NCI-H69 (cell line): ENCODE data around the gene OR12D2.
"Not testable (repeated sequence)": the region's sequence is repeated elsewhere in the genome, so short reads cannot be mapped to it uniquely, and the experiment has no call there.

ENCODE experiments used
- DNase-seq: peaks from one replicate; lab custom pipeline; 2025; lab: John Stamatoyannopoulos, UW

Gene OR12D2, protein sequence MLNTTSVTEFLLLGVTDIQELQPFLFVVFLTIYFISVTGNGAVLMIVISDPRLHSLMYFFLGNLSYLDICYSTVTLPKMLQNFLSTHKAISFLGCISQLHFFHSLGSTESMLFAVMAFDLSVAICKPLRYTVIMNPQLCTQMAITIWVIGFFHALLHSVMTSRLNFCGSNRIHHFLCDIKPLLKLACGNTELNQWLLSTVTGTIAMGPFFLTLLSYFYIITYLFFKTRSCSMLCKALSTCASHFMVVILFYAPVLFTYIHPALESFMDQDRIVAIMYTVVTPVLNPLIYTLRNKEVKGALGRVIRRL

DNA sequence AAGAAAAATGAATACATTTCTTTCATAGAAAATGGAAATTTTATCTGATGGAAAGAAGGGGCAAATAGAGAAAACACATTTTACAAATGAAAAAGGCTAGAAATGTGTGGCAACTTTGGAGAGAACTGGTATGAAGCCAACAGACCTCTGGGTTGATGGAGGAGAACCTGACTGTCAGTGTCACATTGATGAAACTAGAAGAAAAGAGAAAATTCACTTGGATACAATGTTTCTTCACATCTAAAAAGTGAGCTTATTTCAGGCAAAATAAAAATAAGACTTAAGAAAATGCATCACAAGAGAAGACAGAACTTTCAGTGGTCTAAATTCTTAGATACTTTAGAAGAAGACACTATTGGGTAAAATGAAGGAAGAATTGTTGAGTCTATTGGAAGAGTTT lies at the start of gene OR12D2:
TSS of gene OR12D2 (plus strand) at position 301 of the 400 bp plus-strand sequence. CDS start 1,069 bp downstream, outside the sequence.
- no peak for DNase-seq

DNA sequence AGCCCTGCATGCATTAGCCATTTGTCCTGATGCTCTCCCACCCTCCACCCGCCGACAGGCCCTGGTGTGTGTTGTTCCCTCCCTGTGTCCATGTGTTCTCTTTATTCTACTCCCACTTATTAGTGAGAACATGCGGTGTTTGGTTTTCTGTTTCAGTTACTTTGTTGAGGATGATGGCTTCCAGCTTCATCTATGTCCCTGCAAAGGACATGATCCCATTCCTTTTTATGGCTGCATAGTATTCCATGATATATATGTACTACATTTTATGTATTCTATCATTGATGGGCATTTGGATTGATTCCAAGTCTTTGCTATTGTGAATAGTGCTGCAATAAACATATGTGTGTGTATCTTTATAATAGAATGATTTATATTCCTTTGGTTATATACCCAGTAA lies 46.1 kb upstream of the OR12D2 start:
- not testable (repeated sequence) for DNase-seq

DNA sequence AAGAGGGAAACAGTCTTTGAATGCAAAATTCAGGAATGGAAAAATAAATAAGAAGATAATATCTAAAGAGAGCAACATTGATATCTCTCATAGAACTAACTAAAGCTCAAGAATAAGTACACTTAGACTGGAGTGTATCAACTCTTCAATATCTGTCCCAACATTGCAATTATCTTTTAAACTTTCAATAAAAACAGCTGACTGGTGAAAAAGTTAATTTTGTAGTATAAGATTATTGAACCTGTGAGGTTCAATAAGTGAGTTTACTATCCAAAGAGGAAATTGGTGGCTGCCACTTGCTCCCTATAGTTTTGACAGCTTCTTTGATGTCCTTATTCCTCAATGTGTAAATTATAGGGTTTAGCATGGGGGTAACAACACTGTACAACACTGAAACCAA lies 40.5 kb upstream of the OR12D2 start:
- DNase-seq, result no peak

DNA sequence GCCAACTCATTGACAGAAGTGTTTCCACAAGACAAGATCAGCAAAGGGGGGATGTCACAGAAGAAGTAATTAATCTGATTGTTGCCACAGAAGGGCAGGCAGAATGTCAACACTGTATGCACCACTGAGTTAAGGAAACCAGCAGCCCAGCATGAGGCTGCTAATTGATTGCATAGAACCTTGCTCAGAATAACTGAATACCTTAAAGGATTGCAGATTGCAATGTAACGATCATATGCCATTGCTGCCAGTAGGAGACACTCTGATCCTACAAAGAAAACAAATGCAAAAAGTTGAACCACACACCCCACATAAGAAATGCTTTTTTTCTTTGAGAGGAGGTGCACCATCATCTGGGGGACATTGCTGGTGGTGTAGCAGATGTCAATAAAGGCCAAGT lies 39.8 kb upstream of the OR12D2 start:
- no peak for DNase-seq

DNA sequence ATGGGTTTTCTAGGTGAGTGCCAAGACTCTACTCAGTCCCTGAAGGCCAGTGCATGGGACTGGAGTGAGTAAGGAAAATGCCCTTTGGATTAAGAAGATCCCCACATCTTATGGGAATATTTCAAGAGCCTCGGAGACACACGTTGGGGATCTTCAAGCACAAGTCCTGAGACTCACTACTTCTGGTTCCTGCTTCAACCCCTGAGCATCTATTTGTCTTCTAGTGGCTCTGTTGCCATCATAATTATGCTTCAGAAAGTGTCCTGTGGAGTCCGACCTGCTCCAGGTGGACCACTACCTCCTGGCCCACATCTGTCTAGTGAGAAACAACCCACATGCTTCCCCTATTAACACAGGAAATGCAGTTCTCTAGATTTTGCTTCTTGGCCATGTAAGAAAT lies 26.7 kb upstream of the OR12D2 start, which contains the start of gene OR5V1:
TSS of gene OR5V1 (minus strand) at position 101 of the 400 bp plus-strand sequence. CDS start 12,670 bp downstream, outside the sequence.
- DNase-seq, result no peak

DNA sequence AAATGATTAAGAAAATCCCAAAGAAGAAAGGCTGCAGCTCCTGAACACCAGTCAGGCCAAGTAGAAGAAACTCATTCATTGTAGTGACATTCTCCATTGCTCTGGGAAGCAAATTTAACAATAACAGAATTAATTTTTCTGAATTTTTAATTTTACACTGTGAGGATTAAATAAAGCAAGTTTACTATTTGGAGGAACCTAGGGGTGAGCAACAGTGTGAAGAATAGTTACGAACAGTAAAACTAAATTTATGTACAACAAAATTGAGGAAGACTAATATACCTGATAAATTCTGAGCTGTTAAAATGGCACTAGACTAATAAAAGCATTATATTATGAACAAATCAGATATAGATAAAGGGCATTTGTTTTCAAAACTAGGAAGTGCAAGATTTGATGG lies 20.2 kb upstream of the OR12D2 start, which contains the start of gene OR12D3:
TSS of gene OR12D3 (minus strand) at position 101 of the 400 bp plus-strand sequence. CDS start at position 97, 4 bp downstream.
- no peak for DNase-seq

DNA sequence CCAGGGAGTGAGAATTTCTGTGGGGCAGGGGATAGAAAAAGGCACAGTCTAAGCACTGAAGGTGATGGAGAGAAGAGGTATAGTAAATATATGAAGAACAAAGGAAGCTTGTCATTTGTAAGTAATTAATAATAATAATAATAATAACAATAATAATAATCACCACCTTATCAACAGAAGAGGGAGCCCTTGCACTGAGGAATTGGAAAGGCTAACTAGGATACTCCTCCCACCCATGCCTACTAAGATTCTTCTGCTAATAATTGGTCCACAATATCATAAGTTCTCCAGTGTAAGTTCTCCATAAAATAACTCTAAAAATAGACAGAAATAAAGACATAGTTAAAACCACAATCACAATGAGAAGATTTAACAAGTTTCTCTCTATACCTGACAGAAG lies 19.4 kb upstream of the OR12D2 start:
- DNase-seq, result no peak

DNA sequence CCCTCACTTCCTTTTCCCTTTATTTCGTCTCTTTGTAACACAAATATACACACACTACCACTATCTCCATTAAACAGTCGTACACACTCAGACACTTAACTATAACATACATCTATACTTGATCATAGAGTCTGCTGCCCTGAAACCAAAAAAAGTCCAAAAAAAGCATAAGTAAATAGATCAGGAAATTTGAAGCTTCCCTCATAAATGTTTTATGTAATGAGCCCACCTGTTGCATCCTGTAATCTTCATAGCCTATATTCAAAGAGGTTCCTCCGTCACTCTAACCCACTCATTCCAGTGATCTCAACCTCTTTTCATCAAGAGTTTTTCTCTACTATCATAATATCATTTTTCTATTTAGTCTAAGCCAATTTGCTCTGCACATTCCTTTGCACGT lies 6.9 kb upstream of the OR12D2 start:
- DNase-seq, result no peak

DNA sequence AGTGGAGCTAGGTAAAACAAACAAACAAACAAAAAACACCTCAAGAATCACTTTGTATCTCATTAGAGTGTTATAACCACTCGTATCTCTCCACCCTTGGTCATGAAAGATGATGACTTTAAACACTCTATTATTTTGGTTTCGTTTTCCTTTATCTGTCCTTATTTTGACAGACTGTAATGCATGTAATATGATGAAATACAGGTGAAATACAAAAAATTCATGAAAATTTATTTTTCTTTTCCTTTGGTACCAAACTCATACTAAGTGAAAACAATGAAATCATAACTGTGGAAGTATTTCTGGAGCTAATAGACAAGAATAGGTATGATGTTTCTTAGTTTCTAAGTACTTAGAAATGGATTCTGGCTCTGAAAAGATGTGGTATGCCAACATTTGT lies 4.1 kb downstream of the OR12D2 start:
- no peak for DNase-seq

DNA sequence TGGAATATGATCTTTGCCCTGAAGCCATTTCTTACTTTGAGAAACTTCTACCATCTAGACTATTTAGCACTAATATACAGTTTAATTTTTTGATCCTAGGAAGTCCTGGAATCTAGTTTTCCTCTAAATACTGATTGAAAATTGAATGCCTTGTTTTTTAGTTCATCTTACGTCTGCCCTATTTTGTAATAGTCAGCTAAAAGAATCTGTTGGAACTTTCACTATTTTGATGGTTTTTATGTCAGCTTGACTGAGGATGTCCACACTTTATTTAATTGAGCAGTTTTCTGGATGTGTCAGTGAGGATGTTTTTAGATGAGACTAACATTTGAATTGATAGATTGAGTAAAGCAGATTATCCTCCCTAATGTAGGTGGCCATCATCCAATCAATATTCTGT lies 8.4 kb downstream of the OR12D2 start:
- no peak for DNase-seq

DNA sequence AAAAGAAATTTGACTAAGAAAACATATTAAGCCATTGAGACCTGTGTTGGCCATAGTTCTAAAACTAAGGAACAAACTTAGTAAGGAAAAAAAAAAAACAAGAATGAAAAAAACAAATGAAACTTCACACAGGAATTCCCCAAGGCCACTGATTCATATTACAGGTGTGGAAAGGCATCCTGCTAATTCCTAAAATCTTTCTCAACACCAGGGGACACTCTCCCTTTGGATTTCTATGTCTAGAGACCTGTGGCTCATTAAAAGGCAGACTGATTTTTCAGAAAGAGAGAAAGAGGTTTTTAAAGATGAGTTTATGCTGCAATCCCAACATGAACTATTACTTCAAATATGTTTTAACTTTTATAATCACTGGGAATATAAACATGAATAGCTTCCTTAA lies 19.2 kb downstream of the OR12D2 start, which contains the start of gene OR12D1:
TSS of gene OR12D1 (plus strand) at position 341 of the 400 bp plus-strand sequence.
- DNase-seq, result no peak

DNA sequence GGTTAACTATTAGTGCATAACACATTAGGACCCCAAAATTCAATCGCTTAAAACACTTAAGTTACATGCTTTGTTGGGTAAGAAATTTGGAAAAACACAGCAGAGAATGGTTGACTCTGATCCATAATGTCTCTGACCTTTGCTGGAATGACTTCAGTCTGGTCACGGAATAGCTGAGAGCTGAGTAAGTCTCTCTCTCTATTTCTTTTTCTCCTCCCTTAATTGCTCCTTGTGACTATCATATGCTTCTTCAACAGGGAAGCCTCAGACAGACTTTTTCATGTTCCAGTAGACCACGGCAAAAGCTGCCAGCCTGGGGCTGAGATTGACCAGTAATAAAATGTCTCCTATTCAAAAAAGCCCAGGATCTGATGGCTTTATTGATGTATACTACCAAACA lies 24.1 kb downstream of the OR12D2 start:
- DNase-seq, result no peak

DNA sequence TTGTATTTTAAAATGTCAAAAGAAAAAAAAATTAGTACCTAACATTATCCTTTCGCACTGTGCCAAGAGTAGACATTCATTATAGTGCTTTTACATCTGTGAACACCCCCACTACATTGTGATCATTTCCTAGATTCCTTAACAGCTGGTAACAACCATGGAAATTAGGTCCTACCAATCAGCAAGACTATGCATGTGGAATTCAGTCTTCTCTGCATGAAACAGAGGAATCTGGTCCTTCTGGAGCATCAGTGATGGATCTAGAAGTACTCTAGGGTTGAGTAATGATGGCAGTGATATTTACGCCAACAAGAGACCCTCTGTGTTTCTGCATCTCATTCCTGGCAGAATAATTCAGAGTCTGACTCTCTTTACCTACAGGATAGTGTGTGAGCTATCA lies 28.7 kb downstream of the OR12D2 start:
- DNase-seq, result no peak

DNA sequence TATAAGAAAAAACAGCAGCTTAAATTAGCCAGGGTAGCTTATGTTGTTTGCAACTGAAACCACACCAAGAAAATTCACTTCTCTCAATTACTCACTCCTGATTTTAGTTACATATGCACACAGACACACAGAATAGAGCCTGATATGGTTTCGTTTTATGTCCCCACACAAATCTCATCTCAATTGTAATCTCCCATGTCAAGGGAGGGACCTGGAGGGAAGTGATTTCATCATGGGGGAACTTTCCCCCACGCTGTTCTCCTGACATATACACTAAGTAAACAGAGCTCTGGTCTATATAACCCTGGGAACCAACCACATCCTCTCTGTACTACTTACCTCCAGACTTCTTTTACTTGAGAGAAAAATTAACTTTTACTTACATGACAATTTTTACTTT lies 29.1 kb downstream of the OR12D2 start:
- DNase-seq, result no peak

DNA sequence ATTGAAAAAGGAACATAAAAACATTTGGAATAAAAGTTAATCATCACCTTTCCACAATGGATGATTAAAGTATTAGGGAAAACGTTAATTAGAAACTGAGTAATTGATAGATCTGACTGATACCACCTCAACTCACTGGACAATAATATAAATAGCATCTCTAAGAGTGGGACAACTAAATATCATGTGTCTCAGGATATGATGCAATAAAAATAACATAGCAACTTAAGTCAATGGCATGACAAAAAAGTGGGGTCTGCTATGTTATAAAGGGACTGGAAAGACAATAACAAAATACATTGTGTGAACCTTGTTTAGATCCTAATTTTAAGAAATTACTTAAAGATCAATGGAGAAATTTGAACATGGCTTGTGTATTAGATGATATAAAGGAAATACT lies 29.6 kb downstream of the OR12D2 start:
- DNase-seq, result no peak

DNA sequence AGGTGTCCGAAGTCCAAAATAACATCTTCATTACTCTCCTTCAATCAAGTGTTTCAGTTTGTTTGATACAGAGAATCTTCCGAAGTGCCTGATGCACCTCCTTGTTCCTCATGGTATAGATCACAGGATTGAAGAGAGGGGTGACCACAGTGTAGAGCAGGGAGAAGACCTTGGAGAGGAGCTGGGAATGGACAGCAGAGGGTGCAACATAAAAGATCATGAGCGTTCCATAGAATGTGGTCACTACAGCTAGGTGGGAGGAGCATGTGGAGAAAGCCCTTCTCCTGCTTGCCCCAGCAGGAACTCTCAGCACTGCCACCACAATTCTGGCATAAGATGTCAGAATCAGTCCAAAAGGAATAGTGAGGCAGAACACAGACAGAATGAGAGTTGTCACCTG lies 31.2 kb downstream of the OR12D2 start:
- DNase-seq, result no peak

DNA sequence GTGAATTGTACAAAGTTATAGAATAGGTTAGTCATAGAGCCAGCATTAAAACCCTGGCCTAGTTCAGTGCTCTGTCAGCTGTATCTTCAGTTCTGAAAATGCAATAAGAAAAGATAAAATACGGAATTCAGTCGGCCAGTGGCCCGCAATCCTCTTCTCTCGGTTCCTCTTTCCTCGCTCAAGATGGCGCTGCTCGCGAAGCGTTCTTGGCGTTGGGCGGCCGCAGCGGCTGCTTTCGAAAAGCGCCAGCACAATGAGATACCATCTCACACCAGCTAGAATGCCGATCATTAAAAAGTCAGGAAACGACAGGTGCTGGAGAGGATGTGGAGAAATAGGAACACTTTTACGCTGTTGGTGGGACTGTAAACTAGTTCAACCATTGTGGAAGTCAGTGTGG lies 41.3 kb downstream of the OR12D2 start:
- not testable (repeated sequence) for DNase-seq

DNA sequence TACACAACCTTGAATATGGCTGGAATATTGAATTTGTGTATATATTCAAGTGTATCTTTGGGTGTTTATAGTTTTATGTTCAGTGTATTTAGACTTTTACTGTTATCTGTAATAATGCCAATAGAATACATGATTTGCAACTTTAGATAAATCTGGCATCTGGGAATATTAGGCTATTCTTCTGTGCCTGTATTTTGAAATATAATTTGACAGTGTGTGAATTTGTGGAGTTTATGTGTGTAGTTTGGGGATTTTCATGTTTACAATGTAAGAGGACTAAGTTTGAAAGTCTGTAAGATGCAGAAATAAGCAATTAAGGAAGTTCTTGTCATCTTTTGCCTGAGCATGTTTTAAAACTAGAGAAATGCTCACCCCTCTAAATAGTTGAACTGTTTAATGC lies 43.6 kb downstream of the OR12D2 start, which contains the start of gene OR10C1:
TSS of gene OR10C1 (plus strand) at position 301 of the 400 bp plus-strand sequence. CDS start 710 bp downstream, outside the sequence.
- no peak for DNase-seq

DNA sequence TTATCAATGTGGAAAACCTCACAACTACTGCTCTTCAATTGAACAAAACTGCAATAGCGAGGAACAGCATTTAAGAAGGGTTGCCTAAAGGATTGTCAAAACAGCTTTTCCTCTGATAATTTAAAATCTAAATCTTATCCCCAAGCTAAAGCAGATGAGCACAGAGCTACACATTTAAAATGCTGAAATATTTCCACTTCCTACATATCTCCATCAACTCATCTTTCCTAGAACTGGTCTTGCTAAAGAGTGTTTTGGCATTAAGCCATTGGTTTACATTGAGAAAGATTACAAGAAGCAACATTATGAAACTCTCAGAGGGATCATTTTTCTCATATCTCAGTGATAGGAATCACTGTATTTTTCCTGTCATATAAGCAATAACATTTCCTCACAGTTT lies 47.3 kb downstream of the OR12D2 start:
- DNase-seq, result no peak

DNA sequence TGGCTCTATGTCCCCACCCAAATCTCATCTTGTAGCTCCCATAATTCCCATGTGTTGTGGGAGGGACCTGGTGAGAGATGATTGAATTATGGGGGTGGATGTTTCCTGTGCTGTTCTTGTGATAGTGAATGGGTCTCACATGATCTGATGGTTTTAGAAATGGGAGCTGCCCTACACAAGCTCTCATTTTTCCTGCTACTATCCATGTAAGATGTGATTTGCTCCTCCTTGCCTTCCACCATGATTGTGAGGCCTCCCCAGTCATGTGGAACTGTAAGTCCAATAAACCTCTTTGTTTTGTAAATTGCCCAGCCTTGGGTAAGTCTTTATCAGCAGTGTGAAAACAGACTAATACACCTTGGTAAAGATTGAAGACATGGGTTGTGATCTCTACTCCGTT lies 48.6 kb downstream of the OR12D2 start:
- not testable (repeated sequence) for DNase-seq
